HCT116 (cell line): Measurements from ENCODE around the gene MAP3K21.

Experiments
- ATF3 ChIP-seq: IDR thresholded peaks from 2 replicates; pipeline ENCODE4 v1.6.1; 2012
- CBX3 ChIP-seq: IDR thresholded peaks from 2 replicates; pipeline ENCODE4 v1.6.1; 2012; ENCODE audit warnings: low read depth
- EZH2 ChIP-seq: fragments of 200-600 bp; sonication (generic); IDR thresholded peaks from 2 replicates; pipeline ENCODE4 v1.6.1; 2017; ENCODE audit warnings: antibody characterized with exemption, mixed run types
- POLR2A ChIP-seq: IDR thresholded peaks from 2 replicates; pipeline ENCODE4 v1.7.0; 2011; ENCODE audit warnings: borderline replicate concordance; ENCODE audit not compliant: insufficient read depth, insufficient read length; ENCODE audit errors: extremely low read depth
- POLR2AphosphoS5 ChIP-seq: IDR thresholded peaks from 2 replicates; pipeline ENCODE4 v1.6.1; 2011; ENCODE audit warnings: mild to moderate bottlenecking, low read depth, low read length, moderate library complexity
- RAD21 ChIP-seq: IDR thresholded peaks from 2 replicates; pipeline ENCODE4 v1.6.1; 2012; ENCODE audit warnings: low read depth, mild to moderate bottlenecking
- TCF7L2 ChIP-seq: IDR thresholded peaks from 2 replicates; pipeline ENCODE4 v1.7.0; 2011; ENCODE audit warnings: borderline replicate concordance, inconsistent platforms; ENCODE audit not compliant: insufficient read depth, insufficient read length; ENCODE audit errors: extremely low read depth
- ZBTB33 ChIP-seq: IDR thresholded peaks from 2 replicates; pipeline ENCODE4 v1.6.1; 2011; ENCODE audit warnings: mild to moderate bottlenecking, low read length, moderate library complexity; ENCODE audit not compliant: insufficient replicate concordance; ENCODE audit errors: extremely low read depth
- ZNF274 ChIP-seq: fragments of 200-500 bp; sonication (Bioruptor generic); IDR thresholded peaks from 2 replicates; pipeline ENCODE4 v1.6.1; 2014; ENCODE audit warnings: mild to moderate bottlenecking, low read depth, low read length, inconsistent platforms
- TF ChIP-seq, protein P1 (sequence below), 3 experiments: fragments of 200-600 bp in 1 of 3; sonication (generic) in 1 of 3; IDR thresholded peaks in 2 of 3; conservative IDR thresholded peaks in 1 of 3; 2 replicates each; pipeline ENCODE4 v1.5.1; 2012 to 2017; ENCODE audit warnings: low read depth in 2 of 3, low read length in 2 of 3, antibody characterized with exemption in 1 of 3, borderline replicate concordance in 1 of 3, control low read depth in 1 of 3, mild to moderate bottlenecking in 1 of 3, mixed read lengths in 1 of 3, mixed run types in 1 of 3, moderate library complexity in 1 of 3; ENCODE audit not compliant: insufficient read depth in 1 of 3

DNA sequence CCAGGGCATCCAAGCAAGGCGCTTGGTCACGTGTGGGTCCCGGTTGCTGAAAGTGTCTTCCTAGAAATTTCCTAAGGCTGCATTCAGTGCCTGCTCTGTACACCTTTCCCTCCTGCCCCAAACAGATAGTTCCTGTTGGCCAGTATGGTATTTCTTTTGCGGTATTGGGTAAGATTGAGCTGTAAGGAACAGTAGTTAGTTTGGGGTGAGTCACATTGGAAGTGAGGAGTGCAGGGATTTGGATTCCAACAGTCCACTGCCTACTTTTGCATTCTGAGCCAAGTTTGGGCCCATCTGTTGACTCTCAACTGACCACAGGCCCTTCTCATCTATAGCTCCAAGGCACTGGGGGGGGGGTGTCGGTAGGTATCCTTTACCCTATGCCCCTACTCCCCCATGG is 83.4 kb downstream of the MAP3K21 start:
- TF ChIP-seq, protein P1, sequence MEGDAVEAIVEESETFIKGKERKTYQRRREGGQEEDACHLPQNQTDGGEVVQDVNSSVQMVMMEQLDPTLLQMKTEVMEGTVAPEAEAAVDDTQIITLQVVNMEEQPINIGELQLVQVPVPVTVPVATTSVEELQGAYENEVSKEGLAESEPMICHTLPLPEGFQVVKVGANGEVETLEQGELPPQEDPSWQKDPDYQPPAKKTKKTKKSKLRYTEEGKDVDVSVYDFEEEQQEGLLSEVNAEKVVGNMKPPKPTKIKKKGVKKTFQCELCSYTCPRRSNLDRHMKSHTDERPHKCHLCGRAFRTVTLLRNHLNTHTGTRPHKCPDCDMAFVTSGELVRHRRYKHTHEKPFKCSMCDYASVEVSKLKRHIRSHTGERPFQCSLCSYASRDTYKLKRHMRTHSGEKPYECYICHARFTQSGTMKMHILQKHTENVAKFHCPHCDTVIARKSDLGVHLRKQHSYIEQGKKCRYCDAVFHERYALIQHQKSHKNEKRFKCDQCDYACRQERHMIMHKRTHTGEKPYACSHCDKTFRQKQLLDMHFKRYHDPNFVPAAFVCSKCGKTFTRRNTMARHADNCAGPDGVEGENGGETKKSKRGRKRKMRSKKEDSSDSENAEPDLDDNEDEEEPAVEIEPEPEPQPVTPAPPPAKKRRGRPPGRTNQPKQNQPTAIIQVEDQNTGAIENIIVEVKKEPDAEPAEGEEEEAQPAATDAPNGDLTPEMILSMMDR (IDR thresholded peaks at IDR 0.05 in 2 of 3, conservative IDR thresholded peaks at IDR 0.05 in 1 of 3; ENCODE audit: borderline replicate concordance in 1 of 3, insufficient read depth in 1 of 3, low read depth in 2 of 3, low read length in 2 of 3) = no peak
- no peak for TF ChIP-seq EZH2
- no peak for TF ChIP-seq POLR2AphosphoS5
- no peak for TF ChIP-seq ATF3
- no peak for TF ChIP-seq POLR2A
- no peak for TF ChIP-seq CBX3
- no peak for TF ChIP-seq ZBTB33
- TF ChIP-seq ZNF274 = no peak
- TF ChIP-seq RAD21 = no peak
- no peak for TF ChIP-seq TCF7L2
